Stimulated activated CD4-positive, alpha-beta T cell treated with anti-CD3 and anti-CD28 coated beads, Interleukin-15, amount 100 ng/mL, for 24 hours (primary cell): ENCODE data around the gene IRX4.
"Not testable (repeated sequence)": the region's sequence is repeated elsewhere in the genome, so short reads cannot be mapped to it uniquely, and the experiment has no call there.

Source experiments
- DNase-seq: peaks from one replicate; pipeline ENCODE4 v3.0.0-alpha.2; 2020

IRX4 gene

GRCh38 chr5:1856596-1857255 is 26.0 kb downstream of the IRX4 start:
- no peak for DNase-seq

GRCh38 chr5:1855596-1855995 is 27.1 kb downstream of the IRX4 start:
- no peak for DNase-seq

GRCh38 chr5:1855075-1855474 is 27.6 kb downstream of the IRX4 start:
- no peak for DNase-seq

GRCh38 chr5:1853531-1853930 is 29.2 kb downstream of the IRX4 start:
- DNase-seq: no peak

GRCh38 chr5:1852324-1852947 is 30.3 kb downstream of the IRX4 start:
- DNase-seq: no peak

- DNase-seq: no peak
These were observed 31.3 kb downstream of the IRX4 start for GRCh38 chr5:1851290-1851934.

GRCh38 chr5:1850324-1851154 is 32.2 kb downstream of the IRX4 start:
- no peak for DNase-seq

GRCh38 chr5:1847611-1848010 is 35.1 kb downstream of the IRX4 start:
- no peak for DNase-seq

GRCh38 chr5:1847056-1847455 is 35.7 kb downstream of the IRX4 start:
- no peak for DNase-seq

GRCh38 chr5:1846583-1846982 is 36.1 kb downstream of the IRX4 start:
- no peak for DNase-seq

GRCh38 chr5:1845696-1846095 is 37.0 kb downstream of the IRX4 start:
- no peak for DNase-seq

- no peak for DNase-seq
These were observed 37.9 kb downstream of the IRX4 start for GRCh38 chr5:1844708-1845436.

- not testable (repeated sequence) for DNase-seq
These were observed 39.0 kb downstream of the IRX4 start for GRCh38 chr5:1843761-1844160.

GRCh38 chr5:1842004-1842819 is 40.5 kb downstream of the IRX4 start:
- DNase-seq: no peak

GRCh38 chr5:1840741-1841521 is 41.8 kb downstream of the IRX4 start:
- no peak for DNase-seq

- DNase-seq: no peak
These were observed 42.6 kb downstream of the IRX4 start for GRCh38 chr5:1840071-1840547.

GRCh38 chr5:1838013-1838412 is 44.7 kb downstream of the IRX4 start:
- DNase-seq: no peak

- no peak for DNase-seq
These were observed 45.5 kb downstream of the IRX4 start for GRCh38 chr5:1836891-1837880.

GRCh38 chr5:1836176-1836890 is 46.4 kb downstream of the IRX4 start:
- no peak for DNase-seq
